GM21619 (cell line): ENCODE data around the gene NAP1L1.

Experiments used
- ATAC-seq: cut with Tn5 transposase; IDR thresholded peaks from one replicate; pipeline ENCODE4 v1.9.1; 2021; ENCODE audit not compliant: unreplicated experiment

NAP1L1 gene

GRCh38 chr12:76023069-76023690 is 61.3 kb downstream of the NAP1L1 start:
- no peak for ATAC-seq

GRCh38 chr12:76022506-76022905 is 62.0 kb downstream of the NAP1L1 start:
- ATAC-seq, result no peak

GRCh38 chr12:76020731-76021672 is 63.5 kb downstream of the NAP1L1 start:
- ATAC-seq, result peak; percentile 48

- peak; percentile 52 for ATAC-seq
Measured at GRCh38 chr12:76020281-76020680, 64.2 kb downstream of the NAP1L1 start.

GRCh38 chr12:76018672-76019071 is 65.8 kb downstream of the NAP1L1 start:
- no peak for ATAC-seq

GRCh38 chr12:76018111-76018510 is 66.4 kb downstream of the NAP1L1 start:
- no peak for ATAC-seq

GRCh38 chr12:76014007-76014406 is 70.5 kb downstream of the NAP1L1 start:
- ATAC-seq, result no peak

- no peak for ATAC-seq
Measured at GRCh38 chr12:76013603-76014002, 70.9 kb downstream of the NAP1L1 start.

GRCh38 chr12:76012644-76013043 is 71.8 kb downstream of the NAP1L1 start:
- ATAC-seq, result no peak

- no peak for ATAC-seq
Measured at GRCh38 chr12:76010732-76011458, 73.6 kb downstream of the NAP1L1 start.

- ATAC-seq, result no peak
Measured at GRCh38 chr12:76008428-76008827, 76.1 kb downstream of the NAP1L1 start.

- ATAC-seq, result no peak
Measured at GRCh38 chr12:76007640-76008039, 76.8 kb downstream of the NAP1L1 start.

GRCh38 chr12:76006028-76006925 is 78.2 kb downstream of the NAP1L1 start:
- no peak for ATAC-seq

- no peak for ATAC-seq
Measured at GRCh38 chr12:76003355-76003638, 81.2 kb downstream of the NAP1L1 start.

- no peak for ATAC-seq
Measured at GRCh38 chr12:76002598-76003354, 81.7 kb downstream of the NAP1L1 start.

- no peak for ATAC-seq
Measured at GRCh38 chr12:75998292-75999063, 86.0 kb downstream of the NAP1L1 start.

GRCh38 chr12:75997658-75998057 is 86.8 kb downstream of the NAP1L1 start:
- no peak for ATAC-seq

- ATAC-seq, result no peak
Measured at GRCh38 chr12:75996861-75997447, 87.5 kb downstream of the NAP1L1 start.

GRCh38 chr12:75995691-75996090 is 88.8 kb downstream of the NAP1L1 start:
- no peak for ATAC-seq
